T-helper 1 cell treated with Interleukin-12 subunit alpha and Interleukin-12 subunit beta and Interleukin-4 antibody, amounts not matched to agents 30 ng/mL and 1 ng/mL, for 36 hours (primary cell): Measurements from ENCODE around the gene KLHL25. TPM values are rescaled to one million over a fixed set of nuclear protein-coding genes. Genes with fewer than 3 reads are reported as not detected.

Experiments used
- intact Hi-C: fragments of 100-400 bp; cut with micrococcal nuclease; formaldehyde crosslinking; loops from one replicate; pipeline ENCODE4 v1.15.1; 2024
- total RNA-seq: library from RNA; stranded (reverse); gene quantifications from 2 replicates; pipeline ENCODE4 v1.2.3, GENCODE V29; 2022

KLHL25 gene
- total RNA-seq, 1 donor from 2014 or later: 5.1 TPM

DNA sequence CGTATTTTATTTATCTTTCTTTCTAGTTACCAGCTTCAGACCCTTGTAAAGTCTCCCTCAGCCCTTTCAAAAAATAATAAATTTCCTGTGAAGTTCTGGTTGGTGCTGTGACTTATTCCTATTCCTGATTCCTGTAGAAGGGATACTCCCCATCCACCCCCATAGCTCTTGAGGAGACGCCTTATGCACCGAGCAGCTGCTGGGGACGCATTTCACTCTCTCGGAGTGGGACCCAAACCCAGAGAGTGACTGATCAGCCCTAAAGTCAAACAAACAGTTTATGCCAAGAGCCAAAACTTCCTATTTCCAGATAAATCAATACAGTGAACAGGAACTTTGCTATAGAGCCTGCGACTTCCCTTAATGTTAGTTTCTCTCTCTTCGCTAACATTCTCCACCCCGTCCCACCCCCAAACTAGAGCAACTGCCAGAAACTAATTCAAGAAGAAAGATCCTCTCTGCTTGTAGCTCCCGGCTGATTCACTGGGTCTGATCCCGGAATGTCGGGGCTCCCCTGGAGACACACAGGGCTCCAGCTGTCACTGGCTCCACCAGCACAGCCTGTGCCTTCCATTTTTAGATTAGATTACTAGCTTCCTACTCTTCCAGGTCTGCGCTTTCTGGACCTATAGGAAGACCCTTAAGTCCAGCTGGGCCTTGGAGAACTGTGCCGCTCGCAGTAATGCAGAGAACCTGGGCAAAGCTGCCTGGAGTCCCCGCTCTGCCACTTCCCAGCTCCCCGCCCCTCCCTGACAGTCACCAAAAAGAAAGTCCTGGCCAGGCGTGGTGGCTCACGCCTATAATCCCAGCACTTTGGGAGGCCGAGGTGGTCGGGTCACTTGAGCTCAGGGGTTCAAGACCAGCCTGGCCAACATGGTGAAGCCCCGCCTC lies 45.2 kb downstream of the KLHL25 start:
- intact Hi-C loops: no loop called here

DNA sequence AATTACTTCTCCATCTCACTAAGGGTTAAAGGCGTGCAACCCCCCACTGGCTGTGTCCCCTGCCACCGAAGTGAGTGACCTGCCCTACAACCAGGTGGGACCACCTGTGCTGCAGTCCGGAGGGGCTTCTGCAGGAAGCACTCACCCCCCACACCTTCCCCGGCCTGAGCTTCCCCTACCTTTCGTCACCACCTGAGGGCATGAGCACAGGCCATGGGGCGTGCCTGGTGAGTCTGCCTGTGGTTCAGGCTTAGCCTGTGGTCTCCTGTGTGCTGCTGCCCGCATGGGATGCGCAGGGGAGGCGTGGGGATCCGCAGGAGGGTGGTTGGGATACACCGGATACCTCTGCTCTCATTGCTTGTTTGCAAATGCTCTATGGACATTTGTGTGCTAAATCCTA lies 46.0 kb downstream of the KLHL25 start:
- intact Hi-C loops: no loop called here

DNA sequence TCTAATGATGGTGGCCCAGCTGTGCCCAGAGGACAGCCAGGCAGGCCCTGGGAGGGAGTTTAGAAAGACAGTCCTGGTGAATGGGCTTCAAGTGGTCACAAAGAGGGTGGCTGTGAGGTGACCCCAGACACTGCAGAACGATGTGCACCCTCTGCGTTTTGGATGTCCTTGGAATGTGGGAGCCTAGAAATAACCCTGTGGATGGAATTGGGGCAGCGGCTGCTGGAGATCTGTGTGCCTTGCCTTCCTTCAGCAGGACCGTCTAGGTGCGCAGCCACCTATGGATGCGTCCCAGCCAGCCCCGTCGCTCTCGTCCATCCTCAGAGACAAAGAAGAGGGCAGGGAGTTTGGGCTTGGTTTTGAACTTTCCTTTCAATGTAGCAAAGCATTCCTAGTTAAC lies 46.5 kb downstream of the KLHL25 start:
- intact Hi-C loops: no loop called here

DNA sequence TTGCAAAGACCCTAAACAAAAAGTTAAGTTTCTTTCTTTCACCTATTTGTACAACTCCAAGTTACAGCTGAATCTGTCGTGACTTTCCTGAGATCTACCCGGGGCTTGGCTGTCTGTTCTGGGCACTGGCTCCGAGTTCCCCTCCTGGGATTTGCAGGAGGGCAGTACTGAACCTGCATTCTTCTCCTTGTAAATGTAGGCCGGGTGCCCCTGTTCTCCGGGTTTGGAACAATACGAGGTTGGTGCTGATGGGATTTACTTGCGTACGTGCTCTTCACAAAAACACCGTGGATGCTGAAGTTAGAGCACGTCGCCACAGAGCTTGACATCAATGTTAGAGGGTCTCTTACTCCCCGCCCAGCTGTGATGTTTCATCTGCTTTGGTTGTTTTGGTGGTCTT lies 48.1 kb downstream of the KLHL25 start:
- intact Hi-C loops: no loop called here

DNA sequence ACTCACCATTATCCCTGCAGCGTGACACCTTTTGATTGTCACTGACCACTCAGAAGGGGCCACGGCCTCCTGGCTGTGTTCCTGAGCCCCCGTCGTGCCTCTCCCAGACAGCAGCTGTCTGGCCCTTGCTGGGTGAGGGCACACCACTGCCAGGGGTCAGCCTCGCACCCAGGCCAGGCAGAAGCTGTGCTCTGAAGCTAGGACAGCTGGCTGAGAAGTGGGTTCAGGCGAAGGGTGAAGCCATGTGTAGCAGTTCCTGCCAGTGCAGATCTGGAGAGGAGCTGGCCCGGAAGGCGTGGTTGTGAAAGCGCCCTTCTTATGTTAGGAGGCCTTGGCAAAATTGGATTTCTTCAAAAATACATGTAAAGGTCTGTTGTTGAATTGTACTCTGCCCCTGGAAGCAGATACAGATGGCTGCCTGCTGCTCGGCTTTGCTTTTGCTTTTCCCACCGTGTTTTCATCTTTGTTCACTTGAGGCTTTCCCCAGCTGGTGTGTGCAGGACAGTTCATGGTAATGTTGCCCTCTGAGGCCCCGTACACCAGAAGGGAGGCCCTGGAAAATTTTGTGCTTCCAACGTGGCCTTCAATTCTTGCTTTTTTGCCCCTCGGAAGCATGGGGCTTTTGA lies 49.1 kb downstream of the KLHL25 start:
- intact Hi-C loops: no loop called here

DNA sequence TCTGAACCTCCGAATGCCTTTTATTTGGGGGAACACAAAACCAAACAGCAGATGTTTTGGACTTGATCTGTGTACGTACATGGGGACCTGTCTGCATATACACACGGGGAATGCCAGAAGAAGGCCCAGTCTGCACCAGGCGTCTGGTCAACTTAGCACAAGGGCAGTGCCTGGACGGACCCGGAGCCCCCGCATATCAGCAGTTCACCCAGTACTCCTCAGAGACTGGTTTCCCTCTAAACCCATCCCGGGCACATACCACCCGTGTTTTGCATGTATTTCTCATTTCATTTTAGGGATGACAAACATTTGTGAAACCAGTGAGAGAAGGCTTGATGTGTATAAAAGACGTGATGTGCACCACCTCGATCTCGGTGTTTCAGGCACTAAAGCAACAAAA lies 49.7 kb downstream of the KLHL25 start:
- intact Hi-C loops: no loop called here

DNA sequence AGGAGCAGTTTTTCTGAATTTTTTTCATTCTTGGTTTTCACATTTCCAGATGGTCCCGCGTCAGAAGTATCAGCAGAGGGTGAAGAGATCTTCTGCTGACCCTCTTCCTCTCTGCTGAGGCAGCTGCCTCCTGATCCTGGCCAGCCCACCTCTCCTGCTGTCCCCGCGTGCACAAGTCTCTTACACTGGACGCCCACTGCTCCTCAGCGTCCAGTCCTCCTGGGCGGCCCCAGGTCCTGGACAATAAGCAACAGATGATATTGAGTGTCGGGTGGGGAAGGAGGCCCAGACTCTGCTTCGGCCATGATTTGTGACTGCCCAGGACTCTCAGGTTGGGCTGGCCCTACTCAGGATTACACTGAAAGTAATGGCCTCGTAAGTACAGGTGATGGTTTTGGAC lies 50.1 kb downstream of the KLHL25 start:
- intact Hi-C loops: no loop called here

DNA sequence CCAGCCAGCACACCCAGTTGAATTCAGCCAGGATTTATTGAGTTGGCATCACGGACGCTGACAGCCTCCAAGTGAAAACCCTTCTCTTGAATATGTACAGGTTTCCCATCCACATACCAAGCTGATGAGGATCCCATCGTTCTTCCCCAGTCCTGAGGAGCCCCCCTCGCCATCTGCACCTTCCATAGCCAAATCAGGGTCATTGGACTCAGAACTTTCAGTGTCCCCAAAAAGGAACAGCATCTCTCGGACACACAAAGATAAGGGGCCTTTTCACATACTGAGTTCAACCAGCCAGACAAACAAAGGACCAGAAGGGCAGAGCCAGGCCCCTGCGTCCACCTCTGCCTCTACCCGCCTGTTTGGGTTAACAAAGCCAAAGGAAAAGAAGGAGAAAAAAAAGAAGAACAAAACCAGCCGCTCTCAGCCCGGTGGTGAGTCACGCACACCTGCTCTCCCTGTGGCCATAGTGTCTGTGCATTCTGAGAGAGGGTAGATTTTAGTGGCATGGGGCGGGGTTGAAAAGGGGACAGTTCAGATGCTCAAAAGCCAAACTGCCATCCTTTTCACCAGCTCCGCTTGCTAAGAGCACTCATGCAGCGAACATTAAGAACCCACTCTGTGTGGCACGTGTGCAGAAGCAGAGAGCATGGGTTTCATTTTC lies 51.2 kb downstream of the KLHL25 start:
- intact Hi-C loops: no loop called here

DNA sequence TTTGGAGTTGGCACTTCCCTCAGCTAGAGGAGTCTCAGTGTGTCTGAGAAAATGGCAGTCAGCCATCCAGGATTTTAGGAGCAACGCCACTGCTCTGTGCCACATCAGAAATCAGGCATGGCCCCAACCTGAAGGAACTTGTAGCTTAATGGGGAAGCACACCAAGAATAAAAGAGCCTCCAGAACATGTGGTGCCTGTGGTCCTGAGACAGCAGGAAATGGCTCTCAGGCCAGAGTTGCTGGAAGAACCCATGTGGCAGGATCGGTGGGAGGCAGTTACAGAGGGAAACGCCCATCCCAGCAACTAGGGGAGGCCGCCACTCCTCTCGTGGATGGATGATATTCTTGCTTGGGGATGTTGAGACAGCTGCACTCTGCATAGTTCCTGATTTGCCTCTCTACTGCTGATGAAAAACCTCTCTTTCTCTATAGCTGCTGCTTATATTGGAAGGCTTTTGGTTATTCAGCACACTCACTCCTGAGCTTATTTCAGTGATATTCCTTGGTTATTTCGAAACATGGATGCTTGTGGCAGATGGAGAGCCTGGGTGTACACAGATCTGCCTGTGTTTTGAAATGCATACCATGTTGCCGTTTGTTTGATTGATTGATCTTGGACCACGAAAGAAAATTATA lies 52.4 kb downstream of the KLHL25 start:
- intact Hi-C loops: no loop called here

DNA sequence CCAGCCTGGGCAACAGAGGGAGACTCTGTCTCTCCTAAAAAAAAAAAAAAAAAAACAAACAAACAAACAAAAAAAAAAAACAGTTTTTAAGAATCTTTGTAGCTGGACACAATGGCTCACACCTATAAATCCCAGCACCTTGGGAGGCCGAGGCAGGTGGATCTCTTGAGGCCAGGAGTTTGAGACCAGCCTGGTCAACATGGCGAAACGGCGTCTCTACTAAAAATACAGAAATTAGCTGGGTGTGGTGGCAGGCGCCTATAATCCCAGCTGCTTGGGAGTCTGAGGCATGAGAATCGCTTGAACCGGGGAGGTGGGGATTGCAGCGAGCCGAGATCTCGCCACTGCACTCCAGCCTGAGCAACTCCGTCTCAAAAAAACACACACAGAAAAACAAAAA lies 53.1 kb downstream of the KLHL25 start:
- intact Hi-C loops: no loop called here

DNA sequence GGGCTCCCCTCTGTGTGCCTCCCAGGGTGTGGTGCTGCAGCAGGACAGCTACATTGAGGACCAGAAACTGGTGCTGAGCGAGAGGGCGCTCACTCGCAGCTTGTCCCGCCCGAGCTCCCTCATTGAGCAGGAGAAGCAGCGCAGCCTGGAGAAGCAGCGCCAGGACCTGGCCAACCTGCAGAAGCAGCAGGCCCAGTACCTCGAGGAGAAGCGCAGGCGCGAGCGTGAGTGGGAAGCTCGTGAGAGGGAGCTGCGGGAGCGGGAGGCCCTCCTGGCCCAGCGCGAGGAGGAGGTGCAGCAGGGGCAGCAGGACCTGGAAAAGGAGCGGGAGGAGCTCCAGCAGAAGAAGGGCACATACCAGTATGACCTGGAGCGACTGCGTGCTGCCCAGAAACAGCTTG lies 53.7 kb downstream of the KLHL25 start:
- intact Hi-C loops: no loop called here

DNA sequence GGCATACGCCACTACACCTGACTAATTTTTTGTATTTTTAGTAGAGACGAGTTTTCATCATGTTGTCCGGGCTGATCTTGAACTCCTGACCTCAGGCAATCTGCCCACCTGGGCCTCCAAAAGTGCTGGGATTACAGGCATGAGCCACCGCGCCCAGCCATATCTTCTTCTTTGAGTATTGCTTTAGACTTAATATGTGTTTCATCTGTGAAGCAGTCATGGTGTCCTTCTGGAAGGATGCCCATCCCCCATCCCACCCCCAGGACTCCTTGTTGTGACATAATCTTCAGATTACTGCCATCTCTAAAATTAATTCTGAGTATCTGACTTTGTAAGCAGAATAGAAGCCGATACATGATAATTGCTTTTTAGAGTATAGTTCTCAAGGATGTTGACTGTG lies 57.7 kb downstream of the KLHL25 start:
- intact Hi-C loops: no loop called here

DNA sequence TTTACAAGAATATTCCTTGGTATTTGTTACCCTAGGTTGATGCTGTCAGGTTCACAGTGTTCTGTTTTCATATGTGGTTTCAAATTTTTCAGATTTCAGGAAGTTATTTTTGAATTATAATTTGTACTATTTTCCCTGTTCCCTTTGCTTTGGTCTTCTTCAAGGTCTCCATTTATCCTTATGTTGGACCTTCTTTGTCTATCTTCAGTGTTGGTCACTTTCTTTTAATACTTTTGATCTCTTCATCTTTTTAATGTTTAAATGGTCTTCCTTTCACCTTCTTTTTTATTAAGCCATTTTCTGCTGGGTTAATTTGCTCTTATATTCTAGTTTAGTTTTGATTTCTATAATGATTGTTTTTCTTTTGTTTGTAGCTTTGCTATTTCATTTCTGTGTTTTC lies 61.3 kb downstream of the KLHL25 start:
- intact Hi-C loops: no loop called here

DNA sequence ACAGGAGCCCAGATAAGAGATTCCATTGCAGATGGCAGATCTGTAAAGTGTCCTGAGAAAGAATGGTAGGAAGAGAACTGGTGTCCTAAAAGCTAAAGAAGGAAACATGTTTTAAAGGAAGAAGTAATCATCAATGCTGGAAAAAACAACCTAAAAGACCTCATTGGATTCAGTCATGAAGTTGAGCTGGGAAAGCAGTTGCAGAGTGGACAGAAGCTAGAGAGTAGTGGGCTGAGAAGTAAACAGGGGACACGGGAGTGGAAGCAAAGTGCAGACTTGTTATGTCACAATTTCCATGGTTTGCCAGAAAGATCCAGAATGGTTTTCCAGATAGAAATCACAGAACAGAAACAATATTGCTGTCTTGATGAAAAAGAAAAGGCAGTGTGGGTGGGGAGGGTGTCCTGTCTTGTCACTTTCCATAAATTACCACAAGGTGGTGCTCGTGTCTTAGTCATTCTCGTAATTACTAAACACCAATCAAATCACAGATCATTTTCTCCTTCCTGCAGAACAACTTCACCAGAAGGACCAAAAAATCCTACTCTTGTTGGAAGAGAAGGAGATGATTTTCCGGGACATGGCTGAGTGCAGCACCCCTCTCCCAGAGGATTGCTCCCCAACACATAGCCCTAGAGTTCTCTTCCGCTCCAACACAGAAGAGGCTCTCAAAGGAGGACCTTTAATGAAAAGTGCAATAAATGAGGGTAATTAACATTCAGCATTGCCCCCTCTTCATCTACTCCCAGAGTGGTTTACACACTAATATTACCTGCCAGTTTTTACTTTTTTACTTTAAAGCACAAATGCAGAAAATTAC lies 64.5 kb downstream of the KLHL25 start:
- intact Hi-C loops: loop anchor here (1.0 to 2.0 kb wide), 5 partner anchors 55 to 244 kb away; partner anchors contain the start of gene KLHL25

DNA sequence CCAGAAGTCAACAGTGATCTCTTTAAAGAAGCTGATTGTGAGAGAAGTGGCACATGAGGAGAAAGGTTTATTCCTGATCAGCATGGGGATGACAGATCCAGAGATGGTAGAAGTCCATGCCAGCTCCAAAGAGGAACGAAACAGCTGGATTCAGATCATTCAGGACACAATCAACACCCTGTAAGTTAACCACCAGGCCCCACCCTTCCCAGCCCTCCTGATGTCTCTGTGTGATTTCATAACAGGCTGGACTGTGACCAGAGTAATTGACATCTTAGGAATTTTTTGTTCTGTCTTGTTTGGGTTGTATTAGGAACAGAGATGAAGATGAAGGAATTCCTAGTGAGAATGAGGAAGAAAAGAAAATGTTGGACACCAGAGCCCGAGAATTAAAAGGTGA lies 67.7 kb downstream of the KLHL25 start:
- intact Hi-C loops: no loop called here

DNA sequence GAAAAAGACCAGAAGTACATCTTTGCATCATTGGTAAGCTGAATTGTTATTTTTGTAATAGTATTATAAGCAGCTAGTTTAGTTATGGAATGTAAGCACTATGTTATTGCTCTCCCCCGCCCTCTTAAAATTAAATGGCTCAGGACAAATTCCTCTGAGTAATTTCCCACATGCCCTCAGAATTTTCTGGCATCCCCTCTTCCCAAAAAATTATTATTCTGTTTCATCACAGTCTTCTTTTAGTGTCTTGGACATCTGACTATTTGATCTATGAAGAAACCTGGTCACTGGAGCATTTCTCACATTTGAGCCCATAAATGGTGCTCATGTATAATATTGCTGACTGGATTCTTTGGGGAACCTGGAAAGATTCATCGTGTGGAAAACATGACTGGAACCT lies 68.3 kb downstream of the KLHL25 start:
- intact Hi-C loops: no loop called here

DNA sequence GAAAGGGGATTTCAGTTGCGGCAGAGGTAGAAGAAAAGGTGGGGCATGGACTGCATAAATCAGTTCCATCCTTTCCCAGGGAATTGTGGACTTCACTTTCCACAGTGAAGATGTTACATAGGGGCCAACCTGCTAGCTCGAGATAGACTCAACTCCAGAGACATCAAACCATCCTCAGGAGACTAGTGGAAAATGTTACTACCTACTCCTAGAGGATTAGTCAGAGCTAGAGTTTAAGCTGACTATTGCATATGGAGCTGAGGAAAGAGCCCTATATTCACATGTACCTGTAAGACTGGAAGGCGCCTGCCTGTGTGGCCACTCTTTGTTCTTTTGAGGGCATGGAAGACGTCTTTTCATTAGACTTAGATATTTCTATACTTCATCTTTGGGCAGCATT lies 69.2 kb downstream of the KLHL25 start:
- intact Hi-C loops: loop anchor here (2.0 kb wide), 1 partner anchor 17 kb away; no protein-coding TSS in a partner anchor

DNA sequence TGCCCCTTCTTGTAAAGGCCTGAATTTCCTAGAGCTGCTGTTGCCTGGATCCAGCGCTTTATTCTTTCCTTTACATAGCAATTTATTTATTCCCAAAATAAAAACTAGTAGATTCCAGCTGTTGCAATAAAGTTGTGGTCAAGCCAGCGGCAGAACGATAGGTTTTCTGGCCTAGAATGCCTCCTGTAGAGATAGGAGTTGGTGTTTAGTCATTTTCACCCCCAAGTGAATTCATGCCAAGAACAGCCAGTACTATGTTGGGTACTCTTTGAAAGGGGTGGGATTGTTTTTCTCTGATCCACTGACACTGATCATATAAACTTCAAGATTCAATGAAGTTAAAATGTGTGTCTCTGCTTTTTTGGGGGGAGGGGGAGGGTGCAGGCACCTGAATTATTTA lies 69.7 kb downstream of the KLHL25 start:
- intact Hi-C loops: loop anchor here (2.0 kb wide), 1 partner anchor 16 kb away; no protein-coding TSS in a partner anchor

DNA sequence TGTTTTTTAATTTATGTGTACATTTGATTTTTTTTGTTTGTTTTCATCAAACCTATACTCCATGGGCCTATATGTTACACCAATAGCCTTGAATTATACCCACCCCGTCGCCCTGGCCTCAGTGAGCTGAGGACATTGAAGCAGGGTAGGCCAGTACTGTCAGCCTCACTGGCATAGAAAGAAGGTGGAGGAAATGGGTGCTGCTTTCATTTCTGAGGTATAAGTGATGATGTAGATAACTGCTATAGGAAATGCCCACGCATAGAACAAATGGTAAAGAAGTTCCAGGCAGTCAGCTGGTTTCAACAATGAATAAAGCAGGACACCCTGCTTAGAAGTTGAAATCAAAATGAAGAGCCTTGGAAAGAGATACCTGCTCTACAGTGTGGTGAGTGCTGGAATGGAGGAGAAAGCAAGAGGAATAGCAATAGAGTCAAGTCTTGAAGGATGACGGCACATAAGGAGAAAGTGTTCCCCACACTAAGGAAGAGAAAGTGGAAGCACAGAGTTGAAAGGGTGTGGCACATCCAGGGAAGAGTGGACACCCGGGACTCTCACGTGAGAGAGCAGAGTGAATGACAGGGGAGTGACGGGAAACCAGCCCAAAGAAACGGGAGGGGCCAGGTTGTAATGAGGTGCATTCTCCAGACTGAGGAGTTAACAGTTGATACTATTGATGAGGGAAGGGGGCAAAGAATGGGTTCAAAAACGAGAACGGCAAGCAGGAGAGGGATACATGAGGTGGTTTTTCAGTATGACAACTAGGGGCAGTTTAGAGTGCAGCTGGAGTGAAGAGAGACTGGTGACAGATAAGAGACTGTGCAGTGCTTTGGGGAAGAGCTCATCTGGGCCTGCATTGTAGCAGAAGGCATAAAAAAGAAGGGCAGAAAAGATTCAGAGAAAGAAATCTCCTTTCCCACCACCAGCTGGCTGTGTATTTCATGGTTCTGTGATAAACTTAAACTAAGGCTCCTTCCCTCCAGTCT lies 70.5 kb downstream of the KLHL25 start:
- intact Hi-C loops: loop anchor here (2.0 kb wide), 1 partner anchor 15 kb away; no protein-coding TSS in a partner anchor
